ENCODE data around the gene UBE2G2.

The UBE2G2 gene, protein sequence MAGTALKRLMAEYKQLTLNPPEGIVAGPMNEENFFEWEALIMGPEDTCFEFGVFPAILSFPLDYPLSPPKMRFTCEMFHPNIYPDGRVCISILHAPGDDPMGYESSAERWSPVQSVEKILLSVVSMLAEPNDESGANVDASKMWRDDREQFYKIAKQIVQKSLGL

DNA sequence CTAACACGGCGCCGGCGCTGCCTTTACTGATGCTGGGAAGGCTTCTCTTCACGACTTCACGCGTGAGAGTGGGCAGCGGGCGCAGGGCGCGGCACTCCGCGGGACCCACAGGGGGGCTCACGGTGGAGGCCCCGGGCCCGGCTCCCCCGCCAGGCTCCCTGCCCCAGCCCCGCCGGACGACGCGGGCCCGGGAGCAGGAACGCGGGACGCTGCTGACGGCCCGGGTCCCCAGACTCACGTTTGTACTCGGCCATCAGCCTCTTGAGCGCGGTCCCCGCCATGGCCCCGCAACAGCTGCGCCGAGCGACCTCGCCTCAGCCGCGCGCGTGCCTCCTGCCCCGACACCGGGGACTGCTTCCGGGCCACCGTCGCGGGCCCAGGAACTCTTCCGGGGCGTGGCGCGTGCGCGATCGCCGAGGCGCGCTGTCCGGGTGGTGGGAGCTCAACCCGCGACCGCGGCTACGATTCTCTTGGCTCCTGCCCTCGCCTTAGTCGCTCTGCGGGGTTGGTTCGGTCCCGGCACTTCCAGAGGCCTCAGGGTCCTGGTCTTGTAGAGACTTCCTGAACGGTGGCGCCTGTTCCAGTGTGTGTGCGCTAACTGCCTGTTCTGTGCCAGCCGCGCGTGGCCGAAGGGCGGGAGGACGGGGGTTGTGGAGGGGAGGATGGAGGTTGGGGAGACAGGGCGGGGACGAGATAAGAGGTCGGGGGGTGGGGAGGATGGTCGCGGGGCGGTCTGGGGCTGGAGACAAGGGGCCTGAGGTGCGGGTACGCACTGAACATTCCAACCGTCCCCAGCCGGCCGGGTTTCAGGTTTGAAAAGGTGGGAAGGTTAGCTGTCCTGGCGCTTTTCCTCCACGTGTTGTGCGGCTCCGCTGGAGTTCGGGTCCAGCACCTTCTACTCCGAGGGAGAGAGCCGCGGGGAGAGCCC is at the start of gene UBE2G2:
TSS of gene UBE2G2 (minus strand) at position 353 of the 928 bp plus-strand sequence. CDS start at position 281, 72 bp downstream.
- peak; percentile 83 for DNase-seq

DNA sequence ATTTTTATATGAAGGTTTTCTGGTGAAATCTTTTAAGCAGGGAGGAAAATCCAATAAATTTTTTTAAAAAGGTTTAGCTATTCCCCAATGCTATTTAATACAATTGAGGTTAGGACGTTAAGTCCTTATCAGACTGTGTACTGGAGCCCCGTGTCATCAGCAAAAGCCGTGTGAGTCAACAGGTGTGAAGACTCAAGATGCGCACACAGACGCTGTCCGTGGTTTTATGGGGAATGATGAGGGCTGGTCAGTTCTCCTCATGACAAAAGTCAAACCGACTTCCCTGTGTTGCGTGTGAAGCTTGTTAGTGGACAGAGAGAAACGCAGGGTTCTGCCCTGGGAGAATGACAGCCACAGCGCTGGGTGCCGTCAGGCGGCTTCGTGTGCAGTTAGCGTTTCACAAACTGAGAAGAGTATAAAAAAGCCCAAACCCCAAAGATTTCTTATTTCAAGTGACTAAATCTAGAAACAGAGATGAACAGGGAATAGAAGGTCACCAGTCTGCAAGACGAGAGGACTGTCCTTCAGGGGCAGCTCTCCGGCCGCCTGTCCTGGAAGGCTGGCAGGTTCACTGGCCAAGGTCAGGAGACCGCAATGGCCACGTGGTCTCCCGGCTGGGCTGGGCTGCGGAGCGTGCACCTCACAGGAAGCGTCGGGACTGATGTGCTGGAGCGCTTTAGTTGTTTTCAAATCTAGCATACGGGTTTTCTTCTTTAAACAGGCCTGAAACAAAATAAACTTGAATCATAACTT is 49.5 kb upstream of the UBE2G2 start:
- DNase-seq = no peak

DNA sequence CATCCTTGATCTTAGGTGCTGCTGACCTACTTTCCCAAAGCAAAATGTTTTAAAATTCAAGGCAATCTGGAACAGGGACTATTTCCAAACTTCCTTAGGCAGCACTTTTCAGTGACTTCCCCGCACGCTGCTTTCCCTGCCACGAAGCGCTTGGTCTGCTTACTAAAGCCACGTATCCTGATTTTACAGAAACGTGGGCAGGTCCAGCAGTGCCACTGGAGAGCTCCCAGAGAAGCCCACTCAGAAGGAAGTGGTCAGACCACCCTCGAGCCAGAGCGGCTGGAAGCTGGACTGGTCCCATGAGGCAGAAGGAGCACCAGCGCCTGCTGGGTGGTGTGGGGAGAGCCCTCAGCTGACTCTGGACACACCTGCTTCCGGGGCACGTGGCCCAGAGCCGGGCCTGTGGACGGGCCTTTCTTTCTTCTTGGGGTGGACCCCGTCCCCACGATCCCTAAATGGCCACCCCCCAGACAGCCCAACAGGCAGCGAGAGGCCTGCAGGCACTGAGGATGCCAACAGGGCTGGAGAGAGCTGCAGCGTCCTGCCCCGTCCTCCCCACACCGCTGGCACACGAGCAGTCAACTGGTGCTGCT is 48.7 kb upstream of the UBE2G2 start:
- DNase-seq = no peak

DNA sequence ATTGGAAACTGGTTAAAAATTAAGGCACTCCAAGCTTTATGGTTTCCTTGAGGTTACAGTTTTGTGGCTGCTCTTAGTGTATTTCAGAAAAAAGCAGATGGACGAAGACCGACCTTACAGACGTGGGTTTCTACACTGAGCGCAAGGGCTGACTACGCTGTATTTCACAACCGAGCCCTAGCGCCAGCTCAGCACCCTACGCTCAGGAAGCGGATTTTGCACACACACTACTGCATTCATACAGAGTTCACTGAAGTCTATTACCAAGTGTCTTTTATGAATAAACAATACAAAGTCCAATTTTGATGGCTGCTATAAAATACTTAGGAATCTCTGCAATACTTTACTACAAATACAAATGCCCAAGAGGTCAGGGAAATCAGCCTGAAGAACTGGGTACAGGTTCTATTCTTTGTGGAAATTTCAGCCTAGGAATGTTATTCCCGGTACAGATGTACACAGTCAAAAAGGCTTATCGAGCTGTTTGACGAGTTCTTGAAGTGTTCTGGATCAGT is 48.1 kb upstream of the UBE2G2 start:
- no peak for DNase-seq

DNA sequence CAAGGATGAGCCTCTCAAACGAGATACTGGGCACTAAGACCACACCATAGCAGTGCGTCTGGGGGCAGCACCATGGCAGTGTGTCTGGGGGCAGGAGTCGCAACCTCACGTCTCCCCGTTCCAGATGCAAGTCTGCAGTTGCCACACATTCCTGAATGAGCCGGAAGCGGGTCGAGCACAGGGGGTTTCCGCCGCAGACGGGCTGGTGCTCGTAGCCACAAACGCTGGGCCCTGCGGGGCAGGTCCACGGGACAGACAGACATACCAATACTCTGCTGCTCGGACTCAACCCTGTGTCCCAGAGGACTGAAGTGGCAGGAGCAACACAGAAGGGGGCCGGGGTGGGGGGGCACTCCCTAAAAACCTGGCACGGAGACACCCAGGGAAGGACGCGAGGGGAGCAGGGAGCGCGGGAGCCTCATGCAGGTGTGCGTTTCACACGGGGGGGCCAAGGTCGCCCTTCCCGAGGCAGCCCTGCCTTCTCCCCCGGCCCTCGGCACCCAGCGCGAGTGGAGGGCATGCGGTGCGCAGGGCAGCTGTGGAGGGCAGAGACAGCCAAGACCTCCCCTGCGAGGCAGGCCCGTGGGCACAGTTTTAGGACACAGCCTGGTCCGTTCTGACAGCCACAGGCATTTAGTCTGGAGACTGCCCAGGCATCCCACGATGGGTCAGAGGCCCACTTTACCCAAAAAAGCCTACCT is 47.4 kb upstream of the UBE2G2 start:
- DNase-seq = no peak

DNA sequence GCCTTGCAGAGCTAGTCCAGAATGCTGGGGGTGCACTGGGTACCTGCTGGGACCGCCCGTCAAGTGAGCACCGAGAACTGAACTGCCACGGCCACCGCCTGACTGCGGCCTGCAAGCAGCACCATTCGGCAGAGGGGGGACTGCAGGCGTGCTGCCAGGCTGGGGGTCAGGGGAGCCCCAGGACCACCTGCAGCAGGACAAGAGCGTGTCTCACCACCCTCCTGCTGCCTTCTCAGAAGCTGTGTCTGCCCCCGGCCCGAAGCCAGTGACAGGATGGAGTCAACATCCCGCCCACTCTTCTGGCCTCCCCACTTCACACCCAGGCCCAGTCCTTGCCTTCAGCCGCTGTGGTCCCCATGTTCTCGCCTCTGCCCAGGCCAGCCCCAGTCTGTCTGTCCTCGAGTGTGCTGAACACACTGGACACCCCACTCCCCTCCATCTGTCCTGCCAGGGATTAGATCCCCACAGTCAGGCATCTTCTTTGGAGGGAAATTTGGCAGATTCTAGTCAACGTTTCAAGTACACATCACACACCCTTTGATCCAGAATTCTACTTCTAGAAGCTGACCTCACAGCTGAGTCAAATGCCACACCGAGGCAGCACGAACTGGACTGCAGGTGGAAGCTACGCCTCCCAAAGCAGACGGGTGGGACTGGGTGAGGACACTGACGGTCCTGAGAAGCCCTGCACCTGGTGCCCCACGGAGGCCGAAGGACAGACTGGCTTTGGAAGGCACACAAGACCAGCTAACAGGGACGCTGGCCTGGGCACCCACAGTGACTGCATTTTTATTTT is 45.8 kb upstream of the UBE2G2 start:
- DNase-seq = no peak

DNA sequence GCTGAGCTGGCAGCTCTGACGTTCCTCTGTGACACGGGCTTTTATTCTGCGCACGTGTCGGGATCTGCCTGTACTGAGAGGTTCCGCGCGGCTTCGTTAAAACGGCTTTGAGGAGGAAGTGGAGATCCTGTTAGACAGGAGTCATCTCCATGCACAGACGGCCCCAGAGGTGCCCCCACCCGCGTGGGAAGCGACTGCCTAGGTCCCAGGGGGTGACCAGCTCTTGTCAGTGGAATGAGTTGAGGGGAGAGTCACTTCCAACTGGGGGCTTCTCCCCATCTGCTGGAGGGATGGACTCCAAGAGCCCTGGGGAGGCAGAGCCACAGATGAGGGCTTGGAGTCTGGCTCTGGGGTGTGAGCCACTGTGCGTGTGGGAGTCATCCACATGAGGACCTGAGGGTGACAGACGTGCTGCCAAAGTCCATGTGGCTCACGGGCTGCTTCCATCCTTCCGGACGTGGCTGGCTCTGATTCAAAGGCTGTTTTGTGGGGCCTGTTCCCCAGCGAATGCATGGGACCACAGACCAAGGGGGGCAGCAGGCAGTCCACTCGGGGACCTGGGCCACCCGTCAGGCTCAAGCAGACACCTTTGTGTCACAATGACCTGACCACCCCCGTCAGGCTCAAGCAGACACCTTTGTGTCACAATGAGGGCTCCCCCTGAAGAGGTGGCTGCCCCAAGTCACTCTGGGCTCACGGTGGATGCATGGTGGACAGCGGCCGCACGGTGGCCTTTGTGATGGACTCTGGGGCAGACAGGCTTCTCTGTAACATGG is 45.1 kb upstream of the UBE2G2 start:
- no peak for DNase-seq

DNA sequence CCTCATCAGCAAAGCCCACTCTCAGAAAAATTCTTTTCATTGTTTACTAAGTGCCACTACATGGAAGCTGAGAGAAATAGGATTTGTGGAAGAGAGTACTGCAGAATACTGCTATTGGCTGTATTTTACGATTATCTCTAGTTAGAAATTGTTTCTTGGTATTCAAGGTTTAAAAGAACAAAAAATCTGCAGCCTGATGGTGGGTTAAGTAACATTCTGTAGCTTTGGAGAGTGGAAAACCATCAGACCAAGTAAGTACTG is 44.5 kb upstream of the UBE2G2 start:
- DNase-seq = no peak

DNA sequence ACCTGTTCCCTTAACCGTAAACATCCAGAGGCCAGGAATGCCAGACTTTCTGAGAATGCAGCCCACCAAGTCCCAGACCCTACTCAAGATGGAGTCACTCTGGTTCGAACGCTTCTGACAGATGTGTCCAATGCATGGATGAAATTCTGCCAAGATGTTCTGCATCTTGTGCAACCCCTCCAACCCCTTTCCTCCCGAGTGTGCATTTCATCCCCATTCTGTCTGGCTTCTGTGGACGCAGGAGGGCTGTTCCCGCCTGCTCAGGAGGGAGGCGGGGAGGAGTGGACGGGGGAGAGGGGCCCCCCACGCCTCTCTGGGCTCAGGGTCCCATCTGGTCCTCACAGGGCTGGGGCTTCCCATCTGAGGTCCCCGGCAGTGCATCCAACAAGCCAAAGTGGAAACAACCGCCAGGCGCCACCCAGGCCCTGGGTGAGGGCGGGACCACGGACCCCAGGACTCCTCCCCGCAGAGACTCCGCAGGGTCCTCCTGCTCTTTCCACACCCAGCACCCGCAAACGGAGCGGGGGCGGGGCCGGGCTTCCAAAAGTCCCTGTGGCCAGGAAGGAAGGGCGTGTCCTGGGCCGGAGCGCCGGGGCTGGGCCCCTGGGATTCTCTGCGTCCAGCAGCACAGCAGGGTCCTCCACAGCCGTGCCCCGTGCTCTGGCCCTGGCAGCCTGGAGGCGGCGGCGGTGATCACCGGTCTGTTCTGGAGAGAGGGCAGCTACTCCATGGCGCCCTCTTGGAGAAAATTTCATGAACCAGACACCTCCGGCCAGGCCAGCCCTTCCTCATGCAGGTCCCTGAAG is 44.0 kb upstream of the UBE2G2 start:
- no peak for DNase-seq

DNA sequence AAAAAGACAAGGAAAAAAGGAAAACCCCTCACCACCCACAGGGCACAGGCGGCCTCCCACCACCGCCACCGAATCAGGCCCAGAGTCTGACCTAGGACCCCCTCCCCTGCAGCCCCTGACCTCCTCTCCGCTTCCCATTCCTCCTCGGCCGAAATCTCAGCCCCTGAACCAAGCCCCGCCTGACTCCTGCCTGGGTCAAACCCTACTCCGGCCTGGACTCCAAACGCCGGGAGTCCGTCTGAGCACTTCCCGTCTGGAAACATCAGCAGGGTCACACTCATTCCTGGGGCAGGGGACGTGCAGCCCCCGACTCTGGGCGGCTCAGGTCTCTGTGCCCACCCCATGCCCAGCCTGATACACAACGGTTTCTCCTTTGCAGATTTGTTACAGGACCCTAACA is 42.6 kb upstream of the UBE2G2 start:
- DNase-seq = no peak

DNA sequence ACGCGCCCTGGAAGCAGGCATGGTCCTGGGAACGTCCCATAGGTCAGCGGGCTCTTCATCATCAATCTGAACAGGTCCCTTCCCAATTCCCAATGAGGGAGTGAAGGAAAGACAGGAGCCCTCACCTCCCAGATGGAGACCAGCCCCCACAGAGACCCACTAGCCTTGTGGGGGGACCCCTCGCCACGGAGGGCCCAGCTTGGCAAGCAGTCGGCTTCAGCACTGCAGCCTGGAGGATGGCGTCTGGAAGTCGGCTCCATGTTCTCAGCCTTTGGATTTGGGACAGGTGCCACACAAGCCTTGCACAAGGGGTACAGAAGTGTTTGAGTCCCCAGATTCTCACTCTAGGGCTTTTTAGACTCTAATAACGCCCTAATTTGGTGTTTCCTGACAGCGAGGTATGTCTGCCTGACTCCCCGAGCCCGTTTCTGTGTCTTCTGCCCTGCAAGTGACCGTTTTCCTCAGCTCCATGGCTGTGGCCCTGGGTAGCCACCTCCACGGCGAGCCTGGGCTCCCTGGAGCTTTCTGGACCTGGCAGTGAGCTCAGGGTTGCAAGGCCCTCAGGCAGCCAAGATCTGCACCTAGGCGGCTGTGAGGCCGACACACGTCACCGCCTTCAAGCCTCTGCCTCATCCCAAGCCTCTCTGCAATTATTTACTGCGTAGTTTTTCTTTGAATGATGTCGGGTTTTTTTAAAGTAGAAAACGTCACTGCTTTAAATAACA is 41.3 kb upstream of the UBE2G2 start:
- DNase-seq = no peak

DNA sequence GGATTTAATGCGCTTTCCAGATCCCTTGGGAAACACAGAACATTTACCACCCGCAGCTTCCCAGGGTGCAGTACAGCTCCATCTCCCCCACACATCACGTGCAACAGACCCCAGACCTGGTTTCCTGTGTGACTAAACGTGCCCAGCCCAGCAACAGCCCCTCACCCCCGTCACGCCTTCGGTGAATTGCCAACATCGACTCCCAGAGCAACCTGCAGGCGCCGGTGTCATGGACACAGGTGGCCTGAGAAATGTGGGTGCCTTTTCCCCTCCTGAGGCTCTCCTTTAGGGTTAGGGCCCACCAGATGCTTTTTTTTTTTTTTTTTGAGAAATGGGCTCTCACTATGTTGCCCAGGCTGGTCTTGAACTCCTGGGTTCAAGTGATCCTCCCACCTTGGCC is 40.5 kb upstream of the UBE2G2 start:
- DNase-seq = no peak

DNA sequence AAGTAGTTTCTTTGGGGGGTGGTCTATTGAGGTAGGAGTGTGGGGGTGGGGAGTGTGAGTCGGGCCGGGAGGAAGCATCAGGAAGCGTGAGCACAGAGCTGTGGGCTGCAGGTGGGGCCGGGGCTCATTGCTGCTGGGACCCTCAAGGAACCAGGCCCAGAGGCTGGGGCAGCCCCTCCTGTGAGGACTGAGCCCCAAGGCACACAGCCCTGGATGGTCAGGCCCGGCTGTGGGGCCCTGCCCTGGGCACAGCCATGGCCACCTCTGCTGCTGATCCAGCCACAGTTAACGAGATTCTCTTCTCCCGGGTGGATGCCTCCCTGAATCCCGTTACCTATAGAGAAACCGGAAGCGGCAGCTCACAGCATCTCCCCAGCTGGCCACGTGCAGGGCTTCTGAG is 39.2 kb upstream of the UBE2G2 start:
- no peak for DNase-seq

DNA sequence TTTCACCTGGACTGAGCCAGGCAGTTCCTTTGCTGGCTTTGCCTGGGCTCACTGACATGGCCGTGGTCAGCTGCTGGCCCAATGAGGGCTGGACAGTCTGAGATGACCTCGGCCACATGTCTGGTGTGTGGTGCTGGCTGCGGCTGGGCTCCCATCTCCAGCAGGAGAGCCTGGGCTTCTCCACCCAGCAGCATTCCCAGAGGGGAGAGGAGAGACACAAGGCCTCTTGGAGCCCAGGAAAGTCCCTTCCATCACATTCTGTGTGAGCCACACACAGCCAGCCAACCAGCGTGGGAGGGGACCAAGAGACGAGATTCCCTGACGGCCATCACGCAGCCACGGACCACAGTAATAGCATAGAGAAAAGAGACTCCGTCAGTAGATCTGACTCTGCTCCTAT is 37.3 kb upstream of the UBE2G2 start:
- DNase-seq = no peak

DNA sequence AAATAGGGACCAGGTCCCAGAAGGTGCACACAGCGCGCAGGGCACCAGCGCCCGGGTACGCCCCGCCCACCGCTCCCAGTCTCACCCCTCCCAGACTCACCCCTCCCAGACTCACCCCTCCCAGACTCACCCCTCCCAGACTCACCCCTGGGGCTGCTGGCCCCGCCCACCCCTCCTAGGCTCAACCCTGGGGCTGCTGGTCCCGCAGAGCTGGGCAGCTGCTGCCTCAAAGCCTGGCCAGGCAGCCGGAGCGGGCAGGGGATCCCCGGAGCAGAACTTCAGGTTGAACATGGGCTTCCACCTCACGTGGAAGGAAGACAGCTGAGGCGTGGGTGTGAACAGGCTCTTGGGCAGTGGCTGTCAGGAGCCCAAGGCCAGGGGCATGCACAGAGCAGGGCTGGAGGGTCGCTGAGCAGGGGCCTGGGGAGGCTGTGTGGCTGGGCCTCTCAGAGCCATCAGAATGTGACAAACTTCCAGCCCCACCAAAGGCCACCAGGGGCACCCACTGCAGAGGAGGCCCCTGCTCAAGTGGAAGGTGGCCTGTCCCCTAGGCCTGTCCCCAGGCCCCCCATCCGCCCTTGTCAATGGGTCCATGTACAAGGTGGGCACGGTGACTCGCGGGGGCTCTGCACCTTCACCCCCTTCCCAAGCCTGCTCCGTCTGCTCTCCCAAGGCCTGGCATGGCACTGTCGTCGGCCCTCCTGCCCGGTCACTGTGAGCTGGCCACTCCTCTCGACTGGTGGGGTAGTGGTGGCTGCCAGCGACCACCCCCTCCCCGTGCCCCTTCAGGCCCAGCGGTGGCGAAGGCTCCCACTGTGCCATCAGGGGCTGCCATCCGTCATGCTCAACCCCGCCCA is 36.6 kb upstream of the UBE2G2 start:
- no peak for DNase-seq

DNA sequence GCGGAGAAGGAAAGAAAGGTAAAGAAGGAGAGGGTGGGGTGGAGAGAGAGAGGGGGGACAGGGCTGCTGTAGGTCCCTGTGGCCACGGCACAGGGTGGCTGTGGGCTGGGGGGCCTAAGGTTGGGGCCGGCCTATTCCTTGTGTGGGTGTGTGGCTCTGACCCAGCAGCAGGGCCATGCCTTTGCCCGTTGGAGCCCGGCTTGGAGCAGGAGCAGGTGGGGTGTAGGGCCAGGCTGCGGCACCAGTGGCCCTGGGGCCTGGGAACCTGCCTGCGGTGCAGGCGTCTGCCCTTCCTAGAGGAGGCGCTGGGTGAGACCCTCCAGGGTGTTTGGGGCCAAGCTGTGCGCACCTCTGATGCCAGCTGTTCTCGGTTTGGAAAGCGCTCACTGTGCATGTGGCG is 35.9 kb upstream of the UBE2G2 start:
- no peak for DNase-seq

DNA sequence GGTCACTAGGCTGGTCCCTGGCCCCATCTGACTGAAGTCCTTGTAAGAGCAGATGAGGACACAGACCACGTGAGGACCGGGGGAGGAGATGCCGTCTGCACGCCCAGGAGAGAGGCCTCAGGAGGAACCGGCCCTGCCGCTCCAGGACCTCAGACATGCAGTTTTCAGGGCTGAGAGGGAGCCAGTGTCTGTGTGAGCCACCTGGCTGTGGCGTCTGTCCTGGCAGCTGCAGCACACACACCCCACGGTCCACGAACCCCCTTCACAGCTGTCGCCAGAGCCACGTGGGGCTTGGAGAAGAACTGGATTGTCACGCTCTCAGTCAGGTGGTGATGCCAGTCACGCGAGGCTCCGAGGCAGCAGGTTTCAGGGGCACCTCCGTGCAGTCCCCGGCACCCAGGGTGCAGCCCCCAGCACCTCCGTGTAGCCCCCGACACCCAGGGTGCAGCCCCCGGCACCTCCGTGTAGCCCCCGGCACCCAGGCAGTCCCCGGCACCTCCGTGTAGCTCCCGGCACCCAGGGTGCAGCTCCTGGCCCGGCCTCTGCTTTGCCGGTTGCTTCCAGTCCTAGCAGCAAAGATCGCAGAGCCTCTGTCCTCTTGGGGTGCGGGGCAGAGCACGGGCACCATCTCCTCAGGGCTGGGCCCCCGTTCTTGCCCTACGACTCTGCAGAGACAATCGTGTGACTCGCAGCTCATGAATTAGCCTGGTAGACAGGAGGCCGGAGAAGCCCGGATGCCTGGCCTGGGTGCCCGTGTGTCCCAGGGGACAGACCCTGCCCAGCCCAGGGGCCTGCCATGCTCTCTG is 35.2 kb upstream of the UBE2G2 start:
- no peak for DNase-seq

DNA sequence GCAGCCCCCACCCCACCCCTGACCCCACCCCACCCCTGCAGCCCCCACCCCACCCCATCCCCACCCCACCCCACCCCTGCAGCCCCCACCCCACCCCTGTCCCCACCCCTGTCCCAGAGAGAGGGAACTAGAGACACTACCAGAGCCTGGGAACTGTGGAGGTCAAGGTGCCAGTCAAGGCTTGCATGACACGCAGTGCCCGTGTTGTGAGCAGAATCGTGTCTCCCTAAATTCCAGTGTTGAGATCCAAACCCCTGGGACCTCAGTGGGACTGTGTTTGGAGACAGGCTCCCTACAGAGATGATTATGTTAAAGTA is 34.7 kb upstream of the UBE2G2 start:
- DNase-seq = no peak
